ENCODE data around the gene HOXD1.

DNA sequence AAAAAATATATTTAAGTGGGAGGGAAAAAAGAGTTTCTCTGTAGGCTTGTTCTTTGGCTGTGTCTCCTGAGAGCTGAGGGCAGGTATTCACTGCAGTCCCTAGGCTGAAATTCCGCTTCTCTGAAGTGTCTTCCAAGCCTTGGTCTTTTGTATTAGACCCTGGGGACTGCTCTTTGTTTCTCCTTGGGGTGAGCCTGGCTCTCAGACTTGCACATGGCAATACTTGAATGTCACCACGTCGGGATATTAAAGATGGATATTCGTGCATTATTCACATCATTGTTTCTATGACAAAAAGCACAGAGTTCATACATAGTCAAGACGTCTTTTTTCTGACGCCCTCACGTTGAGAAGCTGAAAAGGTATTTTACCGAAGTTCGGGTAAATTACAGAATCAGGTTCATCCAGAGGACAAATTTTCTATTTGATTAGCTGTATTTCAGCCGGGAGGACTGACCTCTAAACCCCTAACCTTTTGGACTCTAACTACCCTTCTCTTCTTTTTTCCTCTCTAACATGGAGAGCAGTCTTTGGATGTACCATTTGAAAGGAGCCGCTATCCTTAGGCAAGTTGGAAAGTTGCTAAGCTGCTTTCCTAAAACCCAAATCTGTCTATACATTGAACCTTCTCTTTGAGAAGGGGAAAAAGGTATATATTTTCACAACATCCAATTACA lies 33.8 kb upstream of the HOXD1 start:
- TF ChIP-seq, protein P1, sequence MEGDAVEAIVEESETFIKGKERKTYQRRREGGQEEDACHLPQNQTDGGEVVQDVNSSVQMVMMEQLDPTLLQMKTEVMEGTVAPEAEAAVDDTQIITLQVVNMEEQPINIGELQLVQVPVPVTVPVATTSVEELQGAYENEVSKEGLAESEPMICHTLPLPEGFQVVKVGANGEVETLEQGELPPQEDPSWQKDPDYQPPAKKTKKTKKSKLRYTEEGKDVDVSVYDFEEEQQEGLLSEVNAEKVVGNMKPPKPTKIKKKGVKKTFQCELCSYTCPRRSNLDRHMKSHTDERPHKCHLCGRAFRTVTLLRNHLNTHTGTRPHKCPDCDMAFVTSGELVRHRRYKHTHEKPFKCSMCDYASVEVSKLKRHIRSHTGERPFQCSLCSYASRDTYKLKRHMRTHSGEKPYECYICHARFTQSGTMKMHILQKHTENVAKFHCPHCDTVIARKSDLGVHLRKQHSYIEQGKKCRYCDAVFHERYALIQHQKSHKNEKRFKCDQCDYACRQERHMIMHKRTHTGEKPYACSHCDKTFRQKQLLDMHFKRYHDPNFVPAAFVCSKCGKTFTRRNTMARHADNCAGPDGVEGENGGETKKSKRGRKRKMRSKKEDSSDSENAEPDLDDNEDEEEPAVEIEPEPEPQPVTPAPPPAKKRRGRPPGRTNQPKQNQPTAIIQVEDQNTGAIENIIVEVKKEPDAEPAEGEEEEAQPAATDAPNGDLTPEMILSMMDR (IDR thresholded peaks at IDR 0.05; ENCODE audit: borderline replicate concordance, extremely low read depth, low read length, poor library complexity, severe bottlenecking), result no peak
- no peak for TF ChIP-seq EZH2 (IDR thresholded peaks at IDR 0.05; ENCODE audit: borderline replicate concordance, low read depth, low read length, severe bottlenecking)

Measured in DND-41 (cell line).